ENCODE measurements around the gene RAPGEF1. TPM values are rescaled to one million over a fixed set of nuclear protein-coding genes. Genes with fewer than 3 reads are reported as not detected.
A peak's percentile ranks its signal among the peaks of the same experiment; 100 is the strongest.

The RAPGEF1 gene
- total and polyA plus RNA-seq, 2 experiments from 2014 or later, result 26.2 to 29.7 TPM

- H3K27me3 ChIP-seq, result peaks cover 4% of the 10 kb centered on the region
- no peak for DNase-seq (ENCODE audit: low spot score)
- no peaks in the 10 kb centered on the region for H3K36me3 ChIP-seq (replicated peaks; ENCODE audit: insufficient read depth, low read depth)
- no peaks in the 10 kb centered on the region for H3K79me2 ChIP-seq
- H3K4me3 ChIP-seq, result no peak overlapping the region
- no peaks in the 10 kb centered on the region for H4K20me1 ChIP-seq (ENCODE audit: insufficient read depth, poor library complexity, severe bottlenecking)
- no peak overlapping the region for H2AFZ ChIP-seq
- H3K27ac ChIP-seq, result no peak overlapping the region
- no peak overlapping the region for H3K4me2 ChIP-seq
- no peaks in the 10 kb centered on the region for H3K9me3 ChIP-seq (ENCODE audit: low read depth)
- H3K4me1 ChIP-seq (ENCODE audit: insufficient read depth), result no peaks in the 10 kb centered on the region
- H3K9me2 ChIP-seq (replicated peaks; ENCODE audit: insufficient read depth), result no peaks in the 10 kb centered on the region
- WGBS (ENCODE audit: low lambda C conversion rate, missing lambda C conversion rate), result 97% methylated on average over 6 of the region's 6 CpGs
- no peak for TF ChIP-seq CTCF (IDR thresholded peaks at IDR 0.05; ENCODE audit: poor library complexity)
Observed at GRCh38 chr9:131774636-131775035, 34.8 kb upstream of the RAPGEF1 start.

- Histone ChIP-seq H3K79me2 (no peaks in the 10 kb centered on the region), H3K4me2 (no peak overlapping the region), H3K4me1 (ENCODE audit: insufficient read depth) (no peaks in the 10 kb centered on the region), H3K9me3 (ENCODE audit: low read depth) (no peaks in the 10 kb centered on the region), H3K36me3 (replicated peaks; ENCODE audit: insufficient read depth, low read depth) (no peaks in the 10 kb centered on the region), H3K9me2 (replicated peaks; ENCODE audit: insufficient read depth) (no peaks in the 10 kb centered on the region), H4K20me1 (ENCODE audit: insufficient read depth, poor library complexity, severe bottlenecking) (no peaks in the 10 kb centered on the region), H3K27ac (no peak overlapping the region), H3K27me3 (peaks cover 4% of the 10 kb centered on the region), H2AFZ (no peak overlapping the region), H3K4me3 (no peak overlapping the region)
- DNase-seq (ENCODE audit: low spot score), result peak; percentile 90
- TF ChIP-seq CTCF (IDR thresholded peaks at IDR 0.05; ENCODE audit: poor library complexity), result no peak
- no peak for TF ChIP-seq EZH2phosphoT487 (IDR thresholded peaks at IDR 0.05; ENCODE audit: low read depth, severe bottlenecking, unreplicated experiment)
- no peak for TF ChIP-seq EZH2 (IDR thresholded peaks at IDR 0.05; ENCODE audit: borderline replicate concordance)
- WGBS (ENCODE audit: low lambda C conversion rate, missing lambda C conversion rate), result 20% methylated on average over 6 of the region's 6 CpGs
Observed at GRCh38 chr9:131773911-131774379, 34.1 kb upstream of the RAPGEF1 start.

GRCh38 chr9:131772940-131773339 is 33.1 kb upstream of the RAPGEF1 start:
- Histone ChIP-seq H3K27me3 (peaks cover 4% of the 10 kb centered on the region), H3K4me2 (no peak overlapping the region), H3K79me2 (no peaks in the 10 kb centered on the region), H3K4me3 (no peak overlapping the region), H2AFZ (no peak overlapping the region), H4K20me1 (ENCODE audit: insufficient read depth, poor library complexity, severe bottlenecking) (no peaks in the 10 kb centered on the region), H3K36me3 (replicated peaks; ENCODE audit: insufficient read depth, low read depth) (no peaks in the 10 kb centered on the region), H3K9me2 (replicated peaks; ENCODE audit: insufficient read depth) (no peaks in the 10 kb centered on the region), H3K9me3 (ENCODE audit: low read depth) (no peaks in the 10 kb centered on the region), H3K4me1 (ENCODE audit: insufficient read depth) (no peaks in the 10 kb centered on the region), H3K27ac (no peak overlapping the region)
- WGBS (ENCODE audit: low lambda C conversion rate, missing lambda C conversion rate), result 84% methylated on average over 3 of the region's 3 CpGs
- no peak for DNase-seq (ENCODE audit: low spot score)
- TF ChIP-seq EZH2 (IDR thresholded peaks at IDR 0.05; ENCODE audit: borderline replicate concordance) (no peak), CTCF (IDR thresholded peaks at IDR 0.05; ENCODE audit: poor library complexity) (no peak), EZH2phosphoT487 (IDR thresholded peaks at IDR 0.05; ENCODE audit: low read depth, severe bottlenecking, unreplicated experiment) (no peak)

GRCh38 chr9:131771646-131772045 is 31.8 kb upstream of the RAPGEF1 start:
- Histone ChIP-seq H3K9me3 (ENCODE audit: low read depth) (no peaks in the 10 kb centered on the region), H3K9me2 (replicated peaks; ENCODE audit: insufficient read depth) (no peaks in the 10 kb centered on the region), H3K4me3 (no peak overlapping the region), H3K36me3 (replicated peaks; ENCODE audit: insufficient read depth, low read depth) (no peaks in the 10 kb centered on the region), H3K27me3 (peaks cover 4% of the 10 kb centered on the region), H2AFZ (no peak overlapping the region), H3K79me2 (no peaks in the 10 kb centered on the region), H3K4me2 (no peak overlapping the region), H4K20me1 (ENCODE audit: insufficient read depth, poor library complexity, severe bottlenecking) (no peaks in the 10 kb centered on the region), H3K4me1 (ENCODE audit: insufficient read depth) (no peaks in the 10 kb centered on the region), H3K27ac (no peak overlapping the region)
- 76% methylated on average over 3 of the region's 3 CpGs for WGBS (ENCODE audit: low lambda C conversion rate, missing lambda C conversion rate)
- no peak for DNase-seq (ENCODE audit: low spot score)
- TF ChIP-seq EZH2 (IDR thresholded peaks at IDR 0.05; ENCODE audit: borderline replicate concordance) (no peak), CTCF (IDR thresholded peaks at IDR 0.05; ENCODE audit: poor library complexity) (no peak), EZH2phosphoT487 (IDR thresholded peaks at IDR 0.05; ENCODE audit: low read depth, severe bottlenecking, unreplicated experiment) (no peak)

Measured in hepatocyte (in vitro differentiated cells).